Measurements from ENCODE around the gene MAB21L3. TPM values are rescaled to one million over a fixed set of nuclear protein-coding genes. Genes with fewer than 3 reads are reported as not detected.
A peak's percentile ranks its signal among the peaks of the same experiment; 100 is the strongest.

Gene MAB21L3
- total and polyA plus RNA-seq, 5 donors: 0.06 TPM; not detected in 4

GRCh38 chr1:116166011-116166571 lies 54.9 kb downstream of the MAB21L3 start:
- H3K27ac ChIP-seq (ENCODE audit: low read length): peak overlapping the region; percentile 63
- no peaks in the 10 kb centered on the region for H3K27me3 ChIP-seq (ENCODE audit: control insufficient read depth, insufficient read depth)
- H3K9me3 ChIP-seq (ENCODE audit: control insufficient read depth, low read length): no peaks in the 10 kb centered on the region
- peak; percentile 11 to 24 for ATAC-seq
- WGBS: 63% methylated on average over 6 of the region's 6 CpGs
- intact Hi-C loops (cut with DNase I): loop anchor here in 1 of 4 donors (10.0 kb wide), 1 partner anchor 209 kb away; the partner anchor contains the start of gene ATP1A1
- peaks cover 11% of the 10 kb centered on the region for H3K4me1 ChIP-seq (ENCODE audit: control insufficient read depth, insufficient read depth, low read length)
- no peak overlapping the region for H3K4me3 ChIP-seq (ENCODE audit: low read length)
- DNase-seq: peak in 2 of 3 donors; percentile 55 to 77

GRCh38 chr1:116166655-116167054 lies 55.5 kb downstream of the MAB21L3 start:
- DNase-seq: no peak
- peaks cover 11% of the 10 kb centered on the region for H3K4me1 ChIP-seq (ENCODE audit: control insufficient read depth, insufficient read depth, low read length)
- 84% methylated on average over 4 of the region's 4 CpGs for WGBS
- H3K4me3 ChIP-seq (ENCODE audit: low read length): no peak overlapping the region
- no peak for ATAC-seq
- H3K27me3 ChIP-seq (ENCODE audit: control insufficient read depth, insufficient read depth): no peaks in the 10 kb centered on the region
- intact Hi-C loops (cut with DNase I): loop anchor here in 1 of 4 donors (10.0 kb wide), 1 partner anchor 208 kb away; the partner anchor contains the start of gene ATP1A1
- no peaks in the 10 kb centered on the region for H3K9me3 ChIP-seq (ENCODE audit: control insufficient read depth, low read length)
- H3K27ac ChIP-seq (ENCODE audit: low read length): no peak overlapping the region

- no peaks in the 10 kb centered on the region for H3K9me3 ChIP-seq (ENCODE audit: control insufficient read depth, low read length)
- peak; percentile 18 to 48 for ATAC-seq
- peak; percentile 38 to 76 (median 67) for DNase-seq
- WGBS: 23% methylated on average over 35 of the region's 35 CpGs
- H3K4me3 ChIP-seq (ENCODE audit: low read length): peak overlapping the region; percentile 52
- H3K27me3 ChIP-seq (ENCODE audit: control insufficient read depth, insufficient read depth): no peaks in the 10 kb centered on the region
- H3K4me1 ChIP-seq (ENCODE audit: control insufficient read depth, insufficient read depth, low read length): peaks cover 11% of the 10 kb centered on the region
- H3K27ac ChIP-seq (ENCODE audit: low read length): peak overlapping the region; percentile 28
- intact Hi-C loops (cut with DNase I): loop anchor here in 1 of 4 donors (10.0 kb wide), 1 partner anchor 207 kb away; the partner anchor contains the start of gene ATP1A1
Measured at GRCh38 chr1:116167625-116168276, 56.6 kb downstream of the MAB21L3 start.

GRCh38 chr1:116168277-116169032 lies 57.3 kb downstream of the MAB21L3 start:
- Histone ChIP-seq H3K4me1 (ENCODE audit: control insufficient read depth, insufficient read depth, low read length) (peaks cover 11% of the 10 kb centered on the region), H3K27ac (ENCODE audit: low read length) (peak overlapping the region; percentile 13), H3K9me3 (ENCODE audit: control insufficient read depth, low read length) (no peaks in the 10 kb centered on the region), H3K4me3 (ENCODE audit: low read length) (peak overlapping the region; percentile 52), H3K27me3 (ENCODE audit: control insufficient read depth, insufficient read depth) (no peaks in the 10 kb centered on the region)
- intact Hi-C loops (cut with DNase I): loop anchor here in 1 of 4 donors (10.0 kb wide), 1 partner anchor 206 kb away; the partner anchor contains the start of gene ATP1A1
- ATAC-seq (peak; percentile 83 to 89), DNase-seq (peak; percentile 90 to 95 (median 94))
- WGBS: 8% methylated on average over 41 of the region's 42 CpGs

GRCh38 chr1:116169898-116170297 lies 58.7 kb downstream of the MAB21L3 start:
- Histone ChIP-seq H3K27ac (ENCODE audit: low read length) (no peak overlapping the region), H3K4me3 (ENCODE audit: low read length) (no peak overlapping the region), H3K9me3 (ENCODE audit: control insufficient read depth, low read length) (no peaks in the 10 kb centered on the region), H3K27me3 (ENCODE audit: control insufficient read depth, insufficient read depth) (no peaks in the 10 kb centered on the region), H3K4me1 (ENCODE audit: control insufficient read depth, insufficient read depth, low read length) (peaks cover 11% of the 10 kb centered on the region)
- ATAC-seq (no peak), DNase-seq (no peak)
- intact Hi-C loops (cut with DNase I): loop anchor here in 1 of 4 donors (10.0 kb wide), 1 partner anchor 205 kb away; the partner anchor contains the start of gene ATP1A1
- WGBS: 88% methylated on average over 7 of the region's 7 CpGs

- Histone ChIP-seq H3K27ac (ENCODE audit: low read length) (no peak overlapping the region), H3K4me3 (ENCODE audit: low read length) (no peak overlapping the region), H3K4me1 (ENCODE audit: control insufficient read depth, insufficient read depth, low read length) (peaks cover 10% of the 10 kb centered on the region), H3K9me3 (ENCODE audit: control insufficient read depth, low read length) (no peaks in the 10 kb centered on the region), H3K27me3 (ENCODE audit: control insufficient read depth, insufficient read depth) (no peaks in the 10 kb centered on the region)
- ATAC-seq (no peak), DNase-seq (no peak)
- WGBS: 95% methylated on average over 6 of the region's 6 CpGs
- intact Hi-C loops (cut with DNase I): no loop called here
Measured at GRCh38 chr1:116170721-116171589, 59.8 kb downstream of the MAB21L3 start.

GRCh38 chr1:116172666-116173065 lies 61.5 kb downstream of the MAB21L3 start:
- H3K27ac ChIP-seq (ENCODE audit: low read length): no peak overlapping the region
- H3K4me3 ChIP-seq (ENCODE audit: low read length): no peak overlapping the region
- 92% methylated on average over 1 of the region's 1 CpG for WGBS
- intact Hi-C loops (cut with DNase I): no loop called here
- no peak for DNase-seq
- no peaks in the 10 kb centered on the region for H3K4me1 ChIP-seq (ENCODE audit: control insufficient read depth, insufficient read depth, low read length)
- no peak for ATAC-seq
- no peaks in the 10 kb centered on the region for H3K27me3 ChIP-seq (ENCODE audit: control insufficient read depth, insufficient read depth)
- H3K9me3 ChIP-seq (ENCODE audit: control insufficient read depth, low read length): no peaks in the 10 kb centered on the region

- Histone ChIP-seq H3K27ac (ENCODE audit: low read length) (no peak overlapping the region), H3K27me3 (ENCODE audit: control insufficient read depth, insufficient read depth) (no peaks in the 10 kb centered on the region), H3K4me1 (ENCODE audit: control insufficient read depth, insufficient read depth, low read length) (no peaks in the 10 kb centered on the region), H3K4me3 (ENCODE audit: low read length) (no peak overlapping the region), H3K9me3 (ENCODE audit: control insufficient read depth, low read length) (no peaks in the 10 kb centered on the region)
- no peak for ATAC-seq
- whole genome bisulfite sequencing: 74% methylated on average over 3 of the region's 3 CpGs
- intact Hi-C loops (cut with DNase I): no loop called here
- DNase-seq: no peak
Measured at GRCh38 chr1:116175611-116176010, 64.4 kb downstream of the MAB21L3 start.

- DNase-seq (no peak), ATAC-seq (no peak)
- Histone ChIP-seq H3K9me3 (ENCODE audit: control insufficient read depth, low read length) (no peaks in the 10 kb centered on the region), H3K27me3 (ENCODE audit: control insufficient read depth, insufficient read depth) (no peaks in the 10 kb centered on the region), H3K27ac (ENCODE audit: low read length) (no peak overlapping the region), H3K4me3 (ENCODE audit: low read length) (no peak overlapping the region), H3K4me1 (ENCODE audit: control insufficient read depth, insufficient read depth, low read length) (no peaks in the 10 kb centered on the region)
- intact Hi-C loops (cut with DNase I): no loop called here
- WGBS: 87% methylated on average over 4 of the region's 4 CpGs
Measured at GRCh38 chr1:116176306-116176789, 65.1 kb downstream of the MAB21L3 start.

- Histone ChIP-seq H3K4me3 (ENCODE audit: low read length) (no peak overlapping the region), H3K27ac (ENCODE audit: low read length) (no peak overlapping the region), H3K27me3 (ENCODE audit: control insufficient read depth, insufficient read depth) (no peaks in the 10 kb centered on the region), H3K4me1 (ENCODE audit: control insufficient read depth, insufficient read depth, low read length) (peaks cover 3% of the 10 kb centered on the region), H3K9me3 (ENCODE audit: control insufficient read depth, low read length) (no peaks in the 10 kb centered on the region)
- intact Hi-C loops (cut with DNase I): no loop called here
- no peak for ATAC-seq
- no peak for DNase-seq
- WGBS: 95% methylated on average over 3 of the region's 3 CpGs
Measured at GRCh38 chr1:116177861-116178260, 66.7 kb downstream of the MAB21L3 start.
